ENCODE data around the gene FOXP3. TPM values are rescaled to one million over a fixed set of nuclear protein-coding genes. Genes with fewer than 3 reads are reported as not detected.

FOXP3 gene
- total RNA-seq, 1 experiment from 2014 or later = 0.26 TPM

- ATAC-seq (no peak), DNase-seq (ENCODE audit: low read depth, low spot score) (no peak)
- H3K9me3 ChIP-seq (ENCODE audit: control insufficient read depth, insufficient read depth, low read depth, low read length) = no peaks in the 10 kb centered on the region
- ChIA-PET POLR2A (no interaction called here), CTCF (interaction anchor here (0.7 kb wide), 1 partner anchor 407 kb away, joined by 3 read pairs; no protein-coding TSS in a partner anchor)
- intact Hi-C loops (cut with micrococcal nuclease; ENCODE audit: unreplicated experiment) (no loop called here), in situ Hi-C loops (cut with HindIII; ENCODE audit: low pct_unique_long_range_greater_than_20kb, low sequenced_read_pairs) (no loop called here)
- H3K27ac ChIP-seq (ENCODE audit: low read length) = no peak overlapping the region
- no peaks in the 10 kb centered on the region for H3K4me1 ChIP-seq (ENCODE audit: control insufficient read depth, insufficient read depth, low read length)
- no TSS peak for BruUV-seq (replicated peaks)
- TF ChIP-seq TCF7L2 (IDR thresholded peaks at IDR 0.05; ENCODE audit: low read depth, low read length) = no peak
- no peak for TF ChIP-seq POLR2AphosphoS5 (IDR thresholded peaks at IDR 0.05; ENCODE audit: low read depth, low read length)
- no peak for TF ChIP-seq REST (IDR thresholded peaks at IDR 0.05; ENCODE audit: insufficient read depth in 1 of 2, low read depth in 2 of 2, low read length in 1 of 2)
- TF ChIP-seq SIN3A (IDR thresholded peaks at IDR 0.05; ENCODE audit: borderline replicate concordance, insufficient read depth, low read depth, low read length) = no peak
- TF ChIP-seq CTCF (IDR thresholded peaks at IDR 0.05) = no peak
- no peaks in the 10 kb centered on the region for H3K36me3 ChIP-seq (ENCODE audit: control insufficient read depth, insufficient read depth, low read length)
- no peaks in the 10 kb centered on the region for H3K27me3 ChIP-seq (ENCODE audit: control insufficient read depth, insufficient read depth, low read length)
- no peak overlapping the region for H3K4me3 ChIP-seq (ENCODE audit: low read depth in 2 of 2, low read length in 2 of 2)
These were observed 6.4 kb downstream of the FOXP3 start for GRCh38 chrX:49257846-49258748.

- CTCF ChIA-PET = interaction anchor here (0.7 kb wide), 1 partner anchor 406 kb away, joined by 3 read pairs; no protein-coding TSS in a partner anchor
- Histone ChIP-seq H3K9me3 (ENCODE audit: control insufficient read depth, insufficient read depth, low read depth, low read length) (no peaks in the 10 kb centered on the region), H3K4me3 (ENCODE audit: low read depth in 2 of 2, low read length in 2 of 2) (no peak overlapping the region), H3K27me3 (ENCODE audit: control insufficient read depth, insufficient read depth, low read length) (no peaks in the 10 kb centered on the region), H3K27ac (ENCODE audit: low read length) (no peak overlapping the region), H3K36me3 (ENCODE audit: control insufficient read depth, insufficient read depth, low read length) (no peaks in the 10 kb centered on the region), H3K4me1 (ENCODE audit: control insufficient read depth, insufficient read depth, low read length) (no peaks in the 10 kb centered on the region)
- intact Hi-C loops (cut with micrococcal nuclease; ENCODE audit: unreplicated experiment) = no loop called here
- ATAC-seq = no peak
- in situ Hi-C loops (cut with HindIII; ENCODE audit: low pct_unique_long_range_greater_than_20kb, low sequenced_read_pairs) = no loop called here
- DNase-seq (ENCODE audit: low read depth, low spot score) = no peak
- BruUV-seq (replicated peaks) = no TSS peak
- POLR2A ChIA-PET = no interaction called here
- no peak for TF ChIP-seq CTCF (IDR thresholded peaks at IDR 0.05)
- no peak for TF ChIP-seq SIN3A (IDR thresholded peaks at IDR 0.05; ENCODE audit: borderline replicate concordance, insufficient read depth, low read depth, low read length)
- no peak for TF ChIP-seq TCF7L2 (IDR thresholded peaks at IDR 0.05; ENCODE audit: low read depth, low read length)
- no peak for TF ChIP-seq POLR2AphosphoS5 (IDR thresholded peaks at IDR 0.05; ENCODE audit: low read depth, low read length)
- no peak for TF ChIP-seq REST (IDR thresholded peaks at IDR 0.05; ENCODE audit: insufficient read depth in 1 of 2, low read depth in 2 of 2, low read length in 1 of 2)
These were observed 7.3 kb downstream of the FOXP3 start for GRCh38 chrX:49257074-49257790.
